Fibroblast of skin of scalp (primary cell): ENCODE data around the gene TNNT3. TPM values are rescaled to one million over a fixed set of nuclear protein-coding genes. Genes with fewer than 3 reads are reported as not detected.
"Not testable (repeated sequence)": the region's sequence is repeated elsewhere in the genome, so short reads cannot be mapped to it uniquely, and the experiment has no call there.

Source experiments
- DNase-seq: peaks from one replicate; pipeline ENCODE4 v3.0.0-alpha.2; 2013
- polyA plus RNA-seq, 2 experiments: library from polyadenylated mRNA; unstranded; fragments of 120-200 nt; gene quantifications; one replicate each; pipeline ENCODE4 v1.2.1, GENCODE V29; 2013; ENCODE audit not compliant: insufficient read length in 2 of 2

Gene TNNT3
- 28.2 TPM for polyA plus RNA-seq (2013, experiment 1 of 2; ENCODE audit: insufficient read length)
- 267 TPM for polyA plus RNA-seq (2013, experiment 2 of 2; ENCODE audit: insufficient read length)

GRCh38 chr11:1919391-1920127, at the start of gene TNNT3:
TNNT3 (plus strand) TSS chr11:1919703; CDS start chr11:1922875, 3,172 bp downstream.
- DNase-seq: no peak

- no peak for DNase-seq
Observed at GRCh38 chr11:1870326-1870696, 49.2 kb upstream of the TNNT3 start.

- DNase-seq: no peak
Observed at GRCh38 chr11:1870721-1871466, 48.6 kb upstream of the TNNT3 start.

GRCh38 chr11:1871531-1871930, 48.0 kb upstream of the TNNT3 start:
- DNase-seq: no peak

GRCh38 chr11:1872267-1872985, 47.1 kb upstream of the TNNT3 start:
- no peak for DNase-seq

GRCh38 chr11:1873048-1873812, 46.3 kb upstream of the TNNT3 start:
- DNase-seq: peak; percentile 29

GRCh38 chr11:1873813-1874150, 45.7 kb upstream of the TNNT3 start:
- not testable (repeated sequence) for DNase-seq

GRCh38 chr11:1874441-1875092, 44.9 kb upstream of the TNNT3 start:
- DNase-seq: not testable (repeated sequence)

- no peak for DNase-seq
Observed at GRCh38 chr11:1875093-1875850, 44.2 kb upstream of the TNNT3 start.

GRCh38 chr11:1875851-1876301, 43.6 kb upstream of the TNNT3 start:
- not testable (repeated sequence) for DNase-seq

- DNase-seq: peak; percentile 54
Observed at GRCh38 chr11:1876361-1877063, 43.0 kb upstream of the TNNT3 start.

GRCh38 chr11:1877211-1878136, 42.0 kb upstream of the TNNT3 start:
- DNase-seq: peak; percentile 54

GRCh38 chr11:1878137-1879031, 41.1 kb upstream of the TNNT3 start:
- no peak for DNase-seq

GRCh38 chr11:1879342-1879940, 40.1 kb upstream of the TNNT3 start:
- DNase-seq: no peak

GRCh38 chr11:1879941-1880720, 39.4 kb upstream of the TNNT3 start:
- DNase-seq: peak; percentile 53

GRCh38 chr11:1880746-1881441, 38.6 kb upstream of the TNNT3 start:
- DNase-seq: peak; percentile 7
